ENCODE data around the gene PSG11.
"Not testable (repeated sequence)": the region's sequence is repeated elsewhere in the genome, so short reads cannot be mapped to it uniquely, and the experiment has no call there.

- not testable (repeated sequence) for TF ChIP-seq ATF2 (IDR thresholded peaks at IDR 0.05; ENCODE audit: low read length); CREB1 (IDR thresholded peaks at IDR 0.05); RAD21 (IDR thresholded peaks at IDR 0.05 in 1 of 2, conservative IDR thresholded peaks at IDR 0.05 in 1 of 2; ENCODE audit: low read depth in 2 of 2, low read length in 2 of 2); ATF3 (IDR thresholded peaks at IDR 0.05; ENCODE audit: insufficient read depth, low read depth, low read length); CTCF (IDR thresholded peaks at IDR 0.05; ENCODE audit: control extremely low read depth in 1 of 3, insufficient read depth in 1 of 3, low read depth in 1 of 3, low read length in 3 of 3); EZH2 (IDR thresholded peaks at IDR 0.05; ENCODE audit: low read depth, low read length, severe bottlenecking)
Measured at GRCh38 chr19:43062418-43062817, 36.1 kb upstream of the PSG11 start.
